Erythroblast (primary cell): Measurements from ENCODE around the gene FIG4.
A peak's percentile ranks its signal among the peaks of the same experiment; 100 is the strongest.

ENCODE experiments used
- DNase-seq, 2 experiments: peaks; one replicate each; lab custom pipeline; 2025; lab: John Stamatoyannopoulos, UW
- GATA1 ChIP-seq: IDR thresholded peaks from 2 replicates; pipeline ENCODE4 v1.6.1; 2011; ENCODE audit warnings: low read depth, mild to moderate bottlenecking, control low read depth, low read length, moderate library complexity
- POLR2A ChIP-seq: IDR thresholded peaks from 2 replicates; pipeline ENCODE4 v1.6.1; 2011; ENCODE audit warnings: mild to moderate bottlenecking, low read length

The FIG4 gene

GRCh38 chr6:109787312-109787711 lies 96.2 kb downstream of the FIG4 start:
- TF ChIP-seq POLR2A, result no peak
- no peak for TF ChIP-seq GATA1
- DNase-seq, result no peak

- TF ChIP-seq GATA1, result no peak
- no peak for TF ChIP-seq POLR2A
These were observed 97.6 kb downstream of the FIG4 start for GRCh38 chr6:109788687-109789086.

GRCh38 chr6:109790131-109790530 lies 99.0 kb downstream of the FIG4 start:
- TF ChIP-seq GATA1 (no peak), POLR2A (no peak)
- DNase-seq, result no peak

More at GRCh38 chr6:109788687-109789086, 97.6 kb downstream of the FIG4 start:
- DNase-seq, result no peak

GRCh38 chr6:109791301-109791700 lies 100.2 kb downstream of the FIG4 start:
- no peak for DNase-seq
- no peak for TF ChIP-seq GATA1
- no peak for TF ChIP-seq POLR2A

GRCh38 chr6:109793021-109793420 lies 101.9 kb downstream of the FIG4 start:
- DNase-seq, result no peak
- TF ChIP-seq GATA1 (no peak), POLR2A (no peak)

GRCh38 chr6:109793792-109794191 lies 102.7 kb downstream of the FIG4 start:
- peak; percentile 69 to 84 for DNase-seq
- TF ChIP-seq GATA1 (no peak), POLR2A (no peak)

- TF ChIP-seq POLR2A (no peak), GATA1 (no peak)
These were observed 103.3 kb downstream of the FIG4 start for GRCh38 chr6:109794201-109794923.

GRCh38 chr6:109795994-109796555 lies 105.0 kb downstream of the FIG4 start:
- DNase-seq, result no peak
- TF ChIP-seq POLR2A (no peak), GATA1 (no peak)

More at GRCh38 chr6:109794201-109794923, 103.3 kb downstream of the FIG4 start:
- no peak for DNase-seq

GRCh38 chr6:109799129-109799528 lies 108.0 kb downstream of the FIG4 start:
- TF ChIP-seq POLR2A (no peak), GATA1 (no peak)
- DNase-seq, result no peak

- peak in 1 of 2 experiments; percentile 48 for DNase-seq
- TF ChIP-seq GATA1 (no peak), POLR2A (no peak)
These were observed 108.6 kb downstream of the FIG4 start for GRCh38 chr6:109799664-109800063.

- DNase-seq, result no peak
- TF ChIP-seq POLR2A (no peak), GATA1 (no peak)
These were observed 109.7 kb downstream of the FIG4 start for GRCh38 chr6:109800771-109801170.

- TF ChIP-seq POLR2A, result no peak
- no peak for TF ChIP-seq GATA1
- DNase-seq, result peak in 1 of 2 experiments; percentile 11
These were observed 110.7 kb downstream of the FIG4 start for GRCh38 chr6:109801794-109802193.

- no peak for TF ChIP-seq GATA1
- TF ChIP-seq POLR2A, result no peak
These were observed 112.9 kb downstream of the FIG4 start for GRCh38 chr6:109804020-109804419.

GRCh38 chr6:109807881-109808280 lies 116.8 kb downstream of the FIG4 start:
- no peak for DNase-seq
- TF ChIP-seq POLR2A, result no peak
- TF ChIP-seq GATA1, result no peak

More at GRCh38 chr6:109804020-109804419, 112.9 kb downstream of the FIG4 start:
- DNase-seq, result no peak

- no peak for DNase-seq
- TF ChIP-seq GATA1 (no peak), POLR2A (no peak)
These were observed 117.7 kb downstream of the FIG4 start for GRCh38 chr6:109808837-109809236.
